T-helper 1 cell treated with Interleukin-12 subunit alpha and Interleukin-12 subunit beta and Interleukin-4 antibody, amounts not matched to agents 30 μg/mL and 1 μg/mL, for 36 hours (primary cell): ENCODE data around the gene ADAP1.
A peak's percentile ranks its signal among the peaks of the same experiment; 100 is the strongest.

ENCODE experiments used
- H3K27ac Mint-ChIP-seq: one replicate; pipeline ENCODE4 v1.8.0; 2021; ENCODE audit warnings: mild to moderate bottlenecking, mixed read lengths
- H3K27me3 Mint-ChIP-seq: one replicate; pipeline ENCODE4 v1.8.0; 2021; ENCODE audit warnings: low read depth, mixed read lengths
- H3K36me3 Mint-ChIP-seq: one replicate; pipeline ENCODE4 v1.8.0; 2021; ENCODE audit warnings: low read depth, mixed read lengths
- H3K4me1 Mint-ChIP-seq: one replicate; pipeline ENCODE4 v1.8.0; 2021; ENCODE audit warnings: low read depth, mixed read lengths
- H3K4me3 Mint-ChIP-seq: one replicate; pipeline ENCODE4 v1.8.0; 2021; ENCODE audit warnings: mild to moderate bottlenecking, moderate library complexity, mixed read lengths
- H3K9me3 Mint-ChIP-seq: one replicate; pipeline ENCODE4 v1.8.0; 2021; ENCODE audit warnings: mixed read lengths

ADAP1 gene

GRCh38 chr7:973312-973711, 18.8 kb upstream of the ADAP1 start:
- Mint-ChIP-seq H3K4me3 (peak overlapping the region; percentile 56), H3K4me1 (peaks cover 17% of the 10 kb centered on the region), H3K27ac (peak overlapping the region; percentile 49), H3K36me3 (peaks cover 16% of the 10 kb centered on the region), H3K9me3 (no peaks in the 10 kb centered on the region), H3K27me3 (peaks cover 3% of the 10 kb centered on the region)

- Mint-ChIP-seq H3K9me3 (no peaks in the 10 kb centered on the region), H3K4me1 (peaks cover 17% of the 10 kb centered on the region), H3K4me3 (peak overlapping the region; percentile 56), H3K36me3 (peaks cover 18% of the 10 kb centered on the region), H3K27ac (peak overlapping the region; percentile 49), H3K27me3 (peaks cover under 1% of the 10 kb centered on the region)
Observed at GRCh38 chr7:972676-973309, 18.3 kb upstream of the ADAP1 start.

- Mint-ChIP-seq H3K4me3 (no peak overlapping the region), H3K4me1 (peaks cover 17% of the 10 kb centered on the region), H3K27ac (no peak overlapping the region), H3K27me3 (no peaks in the 10 kb centered on the region), H3K9me3 (no peaks in the 10 kb centered on the region), H3K36me3 (peaks cover 24% of the 10 kb centered on the region)
Observed at GRCh38 chr7:972110-972509, 17.6 kb upstream of the ADAP1 start.

GRCh38 chr7:970744-971143, 16.3 kb upstream of the ADAP1 start:
- Mint-ChIP-seq H3K9me3 (no peaks in the 10 kb centered on the region), H3K27me3 (no peaks in the 10 kb centered on the region), H3K36me3 (peaks cover 31% of the 10 kb centered on the region), H3K27ac (no peak overlapping the region), H3K4me3 (no peak overlapping the region), H3K4me1 (peaks cover 21% of the 10 kb centered on the region)

- no peaks in the 10 kb centered on the region for H3K27me3 Mint-ChIP-seq
- no peaks in the 10 kb centered on the region for H3K9me3 Mint-ChIP-seq
- no peak overlapping the region for H3K27ac Mint-ChIP-seq
- peaks cover 31% of the 10 kb centered on the region for H3K36me3 Mint-ChIP-seq
- H3K4me1 Mint-ChIP-seq = peaks cover 20% of the 10 kb centered on the region
- no peak overlapping the region for H3K4me3 Mint-ChIP-seq
Observed at GRCh38 chr7:969403-969802, 14.9 kb upstream of the ADAP1 start.

- no peak overlapping the region for H3K27ac Mint-ChIP-seq
- peaks cover 17% of the 10 kb centered on the region for H3K4me1 Mint-ChIP-seq
- H3K27me3 Mint-ChIP-seq = peaks cover 3% of the 10 kb centered on the region
- H3K36me3 Mint-ChIP-seq = peaks cover 31% of the 10 kb centered on the region
- no peak overlapping the region for H3K4me3 Mint-ChIP-seq
- H3K9me3 Mint-ChIP-seq = no peaks in the 10 kb centered on the region
Observed at GRCh38 chr7:968205-969105, 14.0 kb upstream of the ADAP1 start.

- H3K9me3 Mint-ChIP-seq = no peaks in the 10 kb centered on the region
- H3K27me3 Mint-ChIP-seq = peaks cover 4% of the 10 kb centered on the region
- no peak overlapping the region for H3K4me3 Mint-ChIP-seq
- no peak overlapping the region for H3K27ac Mint-ChIP-seq
- H3K36me3 Mint-ChIP-seq = peaks cover 28% of the 10 kb centered on the region
- H3K4me1 Mint-ChIP-seq = peaks cover 12% of the 10 kb centered on the region
Observed at GRCh38 chr7:967361-968082, 13.0 kb upstream of the ADAP1 start.

GRCh38 chr7:966291-967069, 12.0 kb upstream of the ADAP1 start:
- Mint-ChIP-seq H3K27ac (no peak overlapping the region), H3K27me3 (peaks cover 4% of the 10 kb centered on the region), H3K4me3 (no peak overlapping the region)

GRCh38 chr7:964401-965231, 10.1 kb upstream of the ADAP1 start:
- Mint-ChIP-seq H3K27me3 (peaks cover 4% of the 10 kb centered on the region), H3K4me3 (no peak overlapping the region), H3K27ac (no peak overlapping the region), H3K36me3 (peaks cover 16% of the 10 kb centered on the region), H3K9me3 (no peaks in the 10 kb centered on the region), H3K4me1 (peaks cover 3% of the 10 kb centered on the region)

More at GRCh38 chr7:966291-967069, 12.0 kb upstream of the ADAP1 start:
- peaks cover 21% of the 10 kb centered on the region for H3K36me3 Mint-ChIP-seq
- H3K9me3 Mint-ChIP-seq = no peaks in the 10 kb centered on the region
- H3K4me1 Mint-ChIP-seq = peaks cover 7% of the 10 kb centered on the region

GRCh38 chr7:963236-964078, 9.0 kb upstream of the ADAP1 start:
- Mint-ChIP-seq H3K9me3 (no peaks in the 10 kb centered on the region), H3K27me3 (peaks cover 4% of the 10 kb centered on the region), H3K27ac (no peak overlapping the region), H3K4me3 (no peak overlapping the region), H3K4me1 (peaks cover 3% of the 10 kb centered on the region), H3K36me3 (peaks cover 16% of the 10 kb centered on the region)

- H3K36me3 Mint-ChIP-seq = peaks cover 11% of the 10 kb centered on the region
- H3K9me3 Mint-ChIP-seq = no peaks in the 10 kb centered on the region
- H3K4me3 Mint-ChIP-seq = no peak overlapping the region
- H3K27me3 Mint-ChIP-seq = peaks cover 4% of the 10 kb centered on the region
- H3K27ac Mint-ChIP-seq = no peak overlapping the region
- peaks cover 3% of the 10 kb centered on the region for H3K4me1 Mint-ChIP-seq
Observed at GRCh38 chr7:962401-963081, 8.1 kb upstream of the ADAP1 start.

GRCh38 chr7:961546-962400, 7.3 kb upstream of the ADAP1 start:
- Mint-ChIP-seq H3K4me1 (peaks cover 3% of the 10 kb centered on the region), H3K27me3 (peaks cover 4% of the 10 kb centered on the region), H3K4me3 (no peak overlapping the region), H3K27ac (no peak overlapping the region), H3K9me3 (no peaks in the 10 kb centered on the region), H3K36me3 (peaks cover 5% of the 10 kb centered on the region)
